GM21528 (cell line): ENCODE data around the gene SLX4IP.

Experiments used
- ATAC-seq: cut with Tn5 transposase; IDR thresholded peaks from one replicate; pipeline ENCODE4 v1.9.1; 2021; ENCODE audit warnings: mild to moderate bottlenecking, moderate library complexity; ENCODE audit not compliant: unreplicated experiment, low FRiP score

Gene SLX4IP

GRCh38 chr20:10490257-10490656 is 55.2 kb downstream of the SLX4IP start:
- ATAC-seq = no peak

GRCh38 chr20:10490706-10491105 is 55.6 kb downstream of the SLX4IP start:
- ATAC-seq = no peak

GRCh38 chr20:10492065-10492464 is 57.0 kb downstream of the SLX4IP start:
- no peak for ATAC-seq

- ATAC-seq = no peak
Measured at GRCh38 chr20:10492844-10493243, 57.7 kb downstream of the SLX4IP start.

- ATAC-seq = no peak
Measured at GRCh38 chr20:10495173-10495572, 60.1 kb downstream of the SLX4IP start.

GRCh38 chr20:10496465-10496864 is 61.4 kb downstream of the SLX4IP start:
- no peak for ATAC-seq

GRCh38 chr20:10497283-10497682 is 62.2 kb downstream of the SLX4IP start:
- ATAC-seq = no peak

- no peak for ATAC-seq
Measured at GRCh38 chr20:10497791-10498190, 62.7 kb downstream of the SLX4IP start.

GRCh38 chr20:10498200-10498599 is 63.1 kb downstream of the SLX4IP start:
- ATAC-seq = no peak

GRCh38 chr20:10501402-10501801 is 66.3 kb downstream of the SLX4IP start:
- ATAC-seq = no peak

- no peak for ATAC-seq
Measured at GRCh38 chr20:10502098-10502526, 67.0 kb downstream of the SLX4IP start.

GRCh38 chr20:10504608-10504993 is 69.5 kb downstream of the SLX4IP start:
- ATAC-seq = no peak

- no peak for ATAC-seq
Measured at GRCh38 chr20:10504994-10505730, 70.1 kb downstream of the SLX4IP start.

GRCh38 chr20:10505827-10506226 is 70.7 kb downstream of the SLX4IP start:
- ATAC-seq = no peak

GRCh38 chr20:10507052-10507451 is 71.9 kb downstream of the SLX4IP start:
- ATAC-seq = no peak

- ATAC-seq = no peak
Measured at GRCh38 chr20:10508060-10508459, 73.0 kb downstream of the SLX4IP start.

- ATAC-seq = no peak
Measured at GRCh38 chr20:10508468-10509251, 73.6 kb downstream of the SLX4IP start.

GRCh38 chr20:10509376-10509775 is 74.3 kb downstream of the SLX4IP start:
- no peak for ATAC-seq

GRCh38 chr20:10510216-10510615 is 75.1 kb downstream of the SLX4IP start:
- ATAC-seq = no peak

- peak; percentile 24 for ATAC-seq
Measured at GRCh38 chr20:10511170-10511508, 76.0 kb downstream of the SLX4IP start.

- peak; percentile 97 for ATAC-seq
Measured at GRCh38 chr20:10511509-10512251, 76.6 kb downstream of the SLX4IP start.
